HG03045 (cell line): ENCODE data around the gene LRRC7.
"Not testable (repeated sequence)": the region's sequence is repeated elsewhere in the genome, so short reads cannot be mapped to it uniquely, and the experiment has no call there.

Source experiments
- ATAC-seq: cut with Tn5 transposase; IDR thresholded peaks from one replicate; pipeline ENCODE4 v1.9.1; 2021; ENCODE audit warnings: mild to moderate bottlenecking, moderate library complexity; ENCODE audit not compliant: unreplicated experiment

The LRRC7 gene

DNA sequence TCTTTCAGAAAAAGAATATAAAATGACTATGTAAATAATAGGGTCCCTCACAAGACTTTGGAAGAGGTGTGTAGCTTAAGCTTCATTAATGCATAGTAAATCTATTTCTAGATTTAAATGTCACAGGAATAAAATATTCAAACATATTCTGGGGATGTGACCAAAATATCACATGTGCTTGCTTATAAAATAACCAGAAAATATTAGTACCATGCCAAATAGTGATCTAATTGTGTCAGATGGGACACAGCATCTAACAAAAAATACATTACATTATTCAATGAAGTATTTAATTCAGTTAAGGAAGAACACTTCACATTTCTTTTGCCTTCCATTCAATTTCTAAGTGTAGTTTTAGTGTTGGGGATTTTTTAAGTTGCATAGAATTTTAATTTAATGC lies 458.1 kb downstream of the LRRC7 start:
- ATAC-seq = no peak

DNA sequence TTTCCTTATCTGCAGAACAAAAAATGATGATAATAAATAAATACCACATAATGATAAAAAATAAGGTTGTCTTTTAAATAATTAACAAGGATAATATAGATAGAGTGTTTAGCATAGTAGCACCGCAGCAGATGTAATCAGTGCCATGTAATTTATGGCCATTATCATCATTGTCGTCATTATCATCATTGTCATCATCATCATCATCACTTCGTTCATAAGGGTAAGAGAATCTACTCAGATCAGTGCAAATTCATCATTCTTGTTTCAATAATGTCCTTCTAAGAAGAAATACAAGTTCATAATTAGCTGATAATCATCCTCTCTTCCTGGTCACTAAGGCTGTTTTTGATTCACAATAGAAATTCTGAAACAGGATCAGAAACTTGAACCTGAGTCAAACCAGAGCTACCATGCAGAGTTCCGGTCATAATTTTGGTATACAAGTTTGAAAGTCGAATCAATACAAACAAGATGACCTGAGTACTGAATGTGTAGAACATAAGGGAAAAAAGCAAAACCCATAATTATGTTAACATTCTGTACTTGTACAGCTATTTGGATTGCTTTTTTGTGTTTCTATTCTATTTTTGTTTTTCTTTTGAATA lies 465.6 kb downstream of the LRRC7 start:
- no peak for ATAC-seq

DNA sequence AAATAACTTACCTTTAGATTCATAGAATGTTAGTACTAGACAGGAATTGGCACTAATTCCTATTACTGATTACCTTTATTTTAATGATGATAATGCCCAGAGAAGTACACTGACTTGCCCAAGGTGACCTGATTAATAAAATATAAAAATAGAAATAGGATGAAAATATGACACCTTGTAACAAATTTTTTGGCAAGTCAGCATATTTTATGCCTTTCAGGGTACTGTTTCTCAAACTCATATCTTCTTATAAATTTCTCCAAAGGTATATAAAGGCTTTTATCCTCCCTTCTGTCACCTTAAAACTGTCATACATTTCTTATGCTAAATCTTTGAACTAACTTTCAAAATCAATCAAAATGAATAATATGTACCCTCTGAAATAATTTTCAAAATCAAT lies 466.2 kb downstream of the LRRC7 start:
- ATAC-seq = no peak

DNA sequence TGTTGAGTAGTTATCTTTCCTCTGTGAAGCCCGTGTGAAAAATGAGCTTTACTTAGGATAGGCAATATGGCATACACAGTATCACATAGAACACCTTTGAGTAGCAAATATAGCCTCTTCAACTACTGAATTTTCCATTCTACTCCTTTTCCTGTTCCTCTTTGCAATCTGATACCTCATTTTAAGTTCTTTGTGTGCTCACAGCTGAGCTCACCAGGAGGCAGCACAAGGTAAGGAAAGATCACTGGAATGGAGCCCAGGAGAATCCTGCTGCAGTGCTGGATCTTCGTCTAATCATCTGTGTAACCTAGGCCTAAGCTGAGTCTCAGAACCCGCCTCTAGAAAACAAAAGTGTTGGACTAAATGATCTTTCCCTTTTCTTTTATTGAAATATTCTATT lies 466.7 kb downstream of the LRRC7 start:
- no peak for ATAC-seq

DNA sequence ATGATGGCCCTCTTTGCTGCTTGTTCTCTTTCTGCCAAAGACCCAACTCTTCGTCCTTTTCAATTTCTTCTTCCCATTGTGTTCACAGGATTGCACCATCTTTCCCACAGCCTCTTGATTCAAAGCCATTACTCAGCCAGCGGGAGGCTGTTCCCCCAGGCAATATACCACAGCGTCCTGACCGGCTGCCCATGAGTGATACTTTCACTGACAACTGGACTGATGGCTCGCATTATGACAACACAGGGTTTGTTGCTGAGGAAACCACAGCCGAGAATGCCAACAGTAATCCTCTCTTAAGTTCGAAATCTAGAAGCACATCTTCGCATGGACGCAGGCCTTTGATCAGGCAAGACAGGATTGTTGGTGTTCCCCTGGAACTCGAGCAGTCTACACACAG lies 470.3 kb downstream of the LRRC7 start:
- ATAC-seq = no peak

DNA sequence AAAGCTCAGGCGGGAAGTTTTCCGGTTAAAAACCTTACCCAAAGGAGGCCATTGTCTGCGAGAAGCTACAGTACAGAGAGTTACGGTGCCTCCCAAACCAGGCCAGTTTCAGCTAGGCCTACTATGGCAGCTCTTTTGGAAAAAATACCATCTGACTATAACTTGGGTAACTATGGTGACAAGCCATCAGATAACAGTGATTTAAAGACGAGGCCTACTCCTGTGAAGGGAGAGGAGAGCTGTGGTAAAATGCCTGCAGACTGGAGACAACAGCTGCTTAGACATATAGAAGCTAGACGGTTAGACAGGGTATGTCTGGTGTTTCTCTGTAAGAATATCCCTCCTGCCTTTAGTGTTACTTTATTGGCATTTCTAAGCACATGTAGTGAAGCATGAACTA lies 471.8 kb downstream of the LRRC7 start:
- ATAC-seq = no peak

DNA sequence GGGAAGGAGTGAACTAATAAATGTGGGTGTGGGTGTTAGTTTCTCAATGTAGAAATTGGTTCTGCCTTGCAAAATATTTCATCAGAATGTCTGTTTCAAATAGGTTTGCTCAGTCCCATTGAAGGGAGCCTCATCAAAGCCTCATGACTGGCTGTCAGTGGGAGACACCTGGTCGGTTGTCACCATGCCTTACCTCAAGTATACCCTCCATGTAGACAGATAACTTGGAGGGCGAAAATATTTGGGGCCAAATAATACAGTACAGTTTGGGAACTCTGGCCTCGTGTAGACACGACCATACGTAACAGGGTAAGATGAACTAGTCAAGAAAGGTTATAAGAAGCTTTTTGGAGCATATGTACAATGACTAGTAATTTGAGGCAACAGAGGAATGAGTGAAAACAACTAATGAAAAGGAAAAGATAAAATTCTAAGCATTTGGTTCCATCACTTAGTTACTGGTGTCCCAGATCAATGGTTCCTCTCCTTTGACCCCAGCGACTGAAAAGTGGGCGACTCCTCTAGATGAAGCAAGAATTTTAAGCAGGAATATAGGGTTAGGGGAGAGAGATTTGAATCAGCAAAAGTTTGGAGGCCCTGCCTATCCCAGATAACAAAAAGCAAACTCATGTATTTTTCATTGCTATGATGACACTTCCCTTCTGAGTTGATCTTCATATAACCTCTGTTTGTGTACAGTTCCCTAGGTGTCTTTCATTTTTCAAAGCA lies 473.8 kb downstream of the LRRC7 start:
- ATAC-seq = no peak

DNA sequence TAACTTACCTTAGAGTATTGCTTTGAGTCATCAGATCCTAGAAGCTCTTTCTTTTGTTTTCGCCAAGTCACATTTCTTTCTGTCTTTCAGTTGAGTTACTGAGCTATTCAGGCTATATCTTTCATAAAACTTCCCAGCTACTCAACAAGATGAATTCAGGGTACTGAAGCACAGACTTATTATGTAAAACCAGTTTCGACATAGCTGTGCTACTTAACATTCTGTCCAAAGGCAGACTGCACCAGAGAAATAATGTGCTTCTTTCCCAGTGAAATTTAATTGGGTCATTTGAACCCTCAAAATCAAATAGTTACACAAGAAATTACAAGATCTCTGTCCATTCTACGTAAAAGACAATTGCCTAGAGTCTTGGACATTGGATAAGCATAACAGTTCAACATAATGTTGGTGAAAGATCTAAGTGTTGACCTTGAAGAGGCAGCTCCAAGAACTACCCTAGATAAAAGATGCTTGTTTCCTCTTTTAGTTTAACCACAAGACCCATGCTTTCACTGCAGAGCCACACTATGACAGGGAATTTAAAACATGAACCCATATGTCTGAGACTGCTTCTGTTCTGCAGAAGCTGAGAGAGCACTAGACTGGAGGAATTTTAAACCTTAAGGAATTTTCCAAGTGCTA lies 474.5 kb downstream of the LRRC7 start:
- no peak for ATAC-seq

DNA sequence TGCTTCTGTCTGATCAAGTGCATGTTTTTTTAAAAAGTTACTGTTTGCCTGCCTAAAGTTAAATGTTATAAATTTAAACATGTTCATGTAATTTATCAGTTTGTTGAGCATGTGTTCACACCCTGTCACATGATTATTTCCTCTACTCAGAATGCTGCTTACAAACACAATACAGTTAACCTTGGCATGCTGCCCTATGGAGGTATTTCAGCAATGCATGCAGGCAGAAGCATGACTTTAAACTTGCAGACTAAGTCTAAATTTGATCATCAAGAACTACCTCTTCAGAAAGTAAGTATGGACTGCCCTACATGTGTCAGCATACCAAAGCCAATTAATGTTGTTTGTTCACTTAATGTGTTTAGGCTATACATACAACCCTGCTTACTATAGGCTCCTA lies 476.1 kb downstream of the LRRC7 start:
- ATAC-seq = no peak

DNA sequence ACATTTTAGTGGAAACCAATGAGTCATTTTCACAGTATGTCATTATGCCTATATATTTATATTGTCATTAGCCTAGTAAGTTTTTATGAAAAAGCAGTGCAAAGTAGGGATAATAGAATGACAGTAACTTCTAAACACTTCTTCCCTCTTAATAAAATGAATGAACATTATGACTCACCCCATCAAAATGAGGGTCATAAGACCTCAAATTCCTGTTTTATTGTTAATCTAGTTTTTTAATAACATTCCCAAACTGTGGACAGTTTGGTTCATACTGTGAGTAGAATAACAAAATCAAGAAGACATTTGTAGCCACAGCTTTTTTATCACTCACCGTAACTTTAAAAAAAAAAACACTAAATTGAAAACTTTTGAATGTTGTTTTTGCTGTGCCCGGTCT lies 477.1 kb downstream of the LRRC7 start:
- no peak for ATAC-seq

DNA sequence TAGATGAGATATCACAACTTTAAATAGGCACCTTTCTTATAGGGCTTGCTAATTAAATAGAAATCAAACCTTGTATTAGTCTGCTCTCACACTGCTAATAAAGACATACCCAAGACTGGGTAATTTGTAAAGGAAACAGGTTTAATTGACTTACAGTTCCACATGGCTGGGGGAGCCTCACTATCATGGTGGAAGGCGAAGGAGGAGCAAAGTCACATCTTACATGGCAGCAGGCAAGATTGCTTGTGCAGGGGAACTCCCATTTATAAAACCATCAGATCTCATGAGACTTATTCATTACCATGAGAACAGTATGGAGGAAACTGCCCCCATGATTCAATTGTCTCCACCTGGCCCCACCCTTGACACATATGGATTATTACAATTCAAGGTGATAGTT lies 477.9 kb downstream of the LRRC7 start:
- ATAC-seq = not testable (repeated sequence)

DNA sequence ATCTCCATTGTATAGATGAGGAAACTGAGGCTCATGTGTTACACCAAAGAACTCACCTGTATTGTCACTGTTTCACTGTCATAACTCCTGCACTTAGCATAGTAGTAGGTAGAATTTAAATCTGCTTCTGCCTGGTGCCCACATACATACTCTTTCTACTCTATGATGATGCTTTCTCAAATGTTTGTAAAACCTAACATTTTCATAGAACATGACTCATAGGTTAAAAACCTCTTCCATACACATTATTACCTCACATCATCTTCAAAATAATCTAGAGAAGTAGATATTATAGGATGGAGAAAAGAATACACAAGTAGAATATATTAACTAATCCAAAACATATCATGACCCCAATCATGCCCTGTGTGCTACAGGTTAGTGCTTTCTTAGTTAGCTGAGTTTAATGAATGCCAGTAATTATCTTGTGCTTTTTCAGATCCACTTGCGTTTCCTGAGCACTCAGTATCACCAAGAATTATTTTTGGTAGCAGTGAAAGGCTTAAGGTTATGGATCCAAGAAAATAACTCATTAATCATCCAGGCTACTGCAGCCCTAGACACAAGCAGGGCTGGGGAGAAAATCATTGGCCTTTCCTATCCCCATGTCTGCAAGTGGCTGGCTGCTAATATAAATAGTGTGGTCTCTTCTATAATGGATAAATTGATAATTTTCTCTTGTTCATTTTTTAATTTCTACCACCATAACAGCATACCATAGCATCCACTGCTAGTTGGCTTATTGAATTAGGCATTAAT lies 480.8 kb downstream of the LRRC7 start:
- no peak for ATAC-seq

DNA sequence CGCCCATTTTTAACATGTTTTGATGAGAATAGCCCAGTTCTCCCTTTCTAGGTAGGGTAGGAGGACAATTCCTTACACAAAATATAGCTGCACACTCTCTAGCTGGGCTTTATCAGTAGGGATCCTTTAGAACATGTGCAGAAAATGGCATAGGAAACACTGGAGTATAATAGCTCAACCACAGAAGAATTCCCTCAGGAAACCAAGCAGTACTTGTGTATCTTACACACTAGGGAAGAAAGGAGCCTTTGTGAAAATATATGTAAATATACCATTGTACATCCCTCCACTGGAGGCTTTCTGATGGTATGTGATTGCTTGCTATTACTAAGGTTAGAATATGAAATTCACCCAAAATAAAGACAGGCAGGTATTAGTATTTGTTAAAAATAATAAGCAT lies 484.2 kb downstream of the LRRC7 start:
- ATAC-seq = no peak

DNA sequence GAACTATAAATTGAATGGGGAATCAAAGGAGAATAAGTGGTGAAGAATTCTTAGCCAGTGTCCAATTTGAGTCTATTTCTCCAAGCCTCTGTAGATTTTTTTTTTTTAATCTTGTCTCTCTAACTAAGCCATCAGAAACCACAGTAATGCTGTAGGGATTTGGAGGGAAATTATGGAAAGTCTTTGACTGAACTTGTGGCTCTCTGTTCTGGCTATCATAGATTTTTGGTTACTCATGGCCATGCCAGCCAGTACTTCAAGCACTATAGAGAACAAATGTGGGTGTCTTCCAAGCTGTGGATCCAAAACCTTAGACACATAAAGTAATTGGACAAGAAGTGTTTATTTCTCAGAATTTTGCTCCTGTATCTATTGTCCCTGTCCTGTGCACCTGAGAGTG lies 489.8 kb downstream of the LRRC7 start:
- no peak for ATAC-seq

DNA sequence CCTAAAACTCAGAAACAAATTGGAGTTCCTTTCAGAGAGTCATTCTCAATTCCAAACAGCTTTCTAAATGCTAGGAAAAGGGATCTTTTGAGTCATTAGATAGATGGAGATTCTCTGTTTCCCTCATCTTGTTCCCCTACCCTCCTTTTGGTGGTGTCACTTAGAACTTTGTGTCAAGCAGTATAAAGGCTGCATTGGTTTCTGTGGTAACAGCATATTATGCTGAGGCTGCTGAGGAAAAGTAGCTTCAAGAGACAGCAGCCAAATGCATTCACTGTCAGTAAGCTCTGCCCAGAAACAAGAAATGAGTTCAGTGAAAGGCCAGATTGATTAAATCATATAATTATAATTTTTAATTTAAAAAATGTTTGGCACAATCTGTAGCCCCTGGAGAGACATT lies 493.5 kb downstream of the LRRC7 start:
- ATAC-seq = no peak

DNA sequence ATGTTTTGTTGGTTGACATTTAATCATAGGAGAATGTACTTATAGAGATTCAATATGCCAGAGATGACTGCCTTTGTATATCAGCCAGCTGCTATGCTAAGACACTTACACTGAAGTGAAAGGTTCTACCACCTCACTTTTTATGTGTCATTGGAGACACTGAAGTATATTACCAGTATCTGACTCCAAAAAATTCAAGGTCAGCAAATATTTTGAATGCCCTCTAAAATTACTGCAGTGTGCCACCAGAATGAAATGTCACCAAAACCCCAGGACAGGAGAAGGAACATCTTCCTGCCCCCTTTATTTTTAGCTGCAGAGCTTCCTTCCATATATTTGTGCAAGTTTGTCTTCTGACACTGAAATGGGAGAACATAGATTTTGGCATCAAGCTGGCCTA lies 496.1 kb downstream of the LRRC7 start:
- ATAC-seq = no peak

DNA sequence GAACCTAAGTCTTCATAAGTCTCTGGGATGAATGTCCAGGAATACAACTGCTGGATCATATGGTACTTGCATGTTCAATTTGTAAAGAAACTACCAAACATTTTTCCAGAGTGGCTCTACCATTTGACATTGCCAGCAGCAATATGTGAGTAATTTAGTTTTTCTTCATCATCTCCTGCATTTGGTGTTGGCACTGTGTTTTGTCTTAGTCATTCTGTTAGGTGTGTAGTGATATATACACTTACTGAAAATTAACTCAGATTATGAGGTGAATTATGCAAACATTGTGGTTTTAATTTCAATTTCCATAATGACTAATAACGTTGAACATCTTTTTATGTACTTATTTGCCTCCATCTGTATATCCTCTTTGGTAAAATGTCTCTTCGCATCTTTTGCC lies 499.0 kb downstream of the LRRC7 start:
- no peak for ATAC-seq

DNA sequence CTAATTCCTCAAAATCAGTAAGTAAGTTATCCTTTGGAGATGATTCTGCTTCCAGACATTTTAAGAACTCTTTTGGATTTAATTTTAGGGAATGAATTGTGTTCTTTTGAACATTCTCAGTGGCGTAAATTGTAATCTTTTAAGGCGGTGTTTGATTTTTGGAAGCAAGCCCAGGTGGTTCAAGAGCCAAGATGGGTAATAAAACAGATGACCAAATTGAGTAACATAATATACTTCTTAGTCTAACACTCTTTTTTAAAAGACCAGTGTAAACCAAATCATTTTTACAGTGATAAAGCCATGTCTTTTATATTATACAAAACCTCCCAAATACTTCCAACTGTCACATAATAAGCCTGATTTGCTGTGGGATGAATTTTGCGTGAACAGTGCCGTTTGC lies 503.9 kb downstream of the LRRC7 start:
- ATAC-seq = no peak

DNA sequence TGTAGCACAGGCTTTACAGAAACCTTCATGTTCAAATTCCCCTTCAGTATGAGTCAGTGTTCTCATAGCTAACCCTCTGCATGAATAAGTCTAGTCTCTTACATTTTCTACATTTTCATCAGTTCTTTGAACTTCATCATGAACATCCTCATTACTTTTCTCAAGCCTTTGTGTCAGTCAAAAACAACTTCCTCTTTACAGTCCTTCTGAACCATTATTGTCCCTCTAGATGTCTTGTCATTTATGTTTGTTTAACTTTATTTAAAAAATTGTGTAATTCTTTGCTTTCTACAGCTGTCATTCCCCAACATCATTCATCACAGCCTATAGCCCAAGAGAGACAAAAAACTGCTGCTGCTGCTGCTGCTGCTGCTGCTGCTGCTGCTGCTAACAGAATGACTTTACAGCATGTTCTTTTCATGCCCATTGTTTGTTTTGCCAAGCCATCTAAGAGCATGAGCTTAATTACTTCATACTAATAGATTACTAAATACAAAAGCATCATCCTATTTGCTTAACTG lies 504.6 kb downstream of the LRRC7 start:
- ATAC-seq = no peak

DNA sequence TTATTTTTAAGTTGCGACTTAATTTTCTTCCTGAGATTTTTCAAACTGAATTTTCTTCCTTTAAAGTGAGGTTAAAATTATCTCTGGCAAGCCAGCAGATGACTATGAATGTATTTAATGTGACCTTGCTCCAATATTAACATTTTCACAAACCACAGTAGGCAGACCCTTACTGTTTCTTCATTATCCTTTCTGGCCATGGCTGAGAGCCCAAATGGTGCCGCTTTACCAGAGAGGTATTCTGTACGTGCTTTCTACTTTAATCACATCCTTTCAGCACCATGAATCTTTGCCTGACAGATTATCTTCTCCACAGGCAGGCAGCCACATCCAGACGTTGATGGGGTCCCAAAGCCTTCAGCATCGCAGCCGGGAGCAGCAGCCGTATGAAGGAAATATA lies 508.0 kb downstream of the LRRC7 start:
- no peak for ATAC-seq

DNA sequence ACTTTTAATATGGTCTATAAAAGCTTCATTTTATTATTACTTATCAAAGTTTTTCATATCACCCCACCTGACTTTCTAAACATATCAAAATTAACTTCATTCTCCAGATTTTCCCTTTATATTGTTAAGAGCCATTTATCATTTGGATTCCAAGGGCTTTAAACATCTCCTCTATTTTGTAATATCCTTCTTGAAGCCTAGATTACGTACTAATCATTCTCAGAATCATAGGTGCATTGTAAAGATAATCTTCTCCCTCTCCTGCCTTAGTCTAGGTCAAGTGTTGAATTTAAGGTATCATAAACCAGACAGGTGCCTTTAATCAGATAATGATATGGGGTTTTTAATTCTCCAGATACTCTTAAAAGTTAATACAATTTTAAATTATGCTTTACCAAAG lies 509.3 kb downstream of the LRRC7 start:
- no peak for ATAC-seq

DNA sequence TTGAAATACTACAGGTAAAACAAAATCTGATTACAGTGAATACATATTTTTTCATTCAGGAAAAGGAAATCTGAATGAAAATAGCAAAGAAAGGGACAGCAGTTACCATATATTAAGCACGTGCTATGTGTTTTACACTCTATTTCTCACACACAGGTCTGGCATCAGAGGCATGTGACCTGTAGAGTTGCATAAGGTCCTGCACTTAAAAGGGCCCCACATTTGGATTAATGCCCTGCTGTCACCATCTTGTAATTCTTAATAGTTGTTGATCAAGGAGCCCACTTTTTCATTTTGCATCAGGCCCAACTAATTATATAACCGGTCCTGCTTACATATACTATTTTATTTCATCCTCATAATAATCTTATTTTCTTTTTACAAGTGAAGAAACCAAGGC lies 511.8 kb downstream of the LRRC7 start:
- no peak for ATAC-seq
